Mesenchymal stem cell (in vitro differentiated cells and primary cell): ENCODE measurements around the gene SESN1.
A peak's percentile ranks its signal among the peaks of the same experiment; 100 is the strongest.

Experiments
- DNase-seq: peaks from one replicate; pipeline ENCODE4 v3.0.0-alpha.2; 2013
- H2AFZ ChIP-seq: one replicate; pipeline ENCODE4 v1.6.1; 2013; ENCODE audit warnings: low read depth, mild to moderate bottlenecking, control low read depth, inconsistent platforms, low read length, moderate library complexity
- H2AK5ac ChIP-seq: 2 replicates; pipeline ENCODE4 v1.6.1; 2013; ENCODE audit warnings: low read length, moderate library complexity, mild to moderate bottlenecking, inconsistent platforms; ENCODE audit not compliant: severe bottlenecking
- H2BK120ac ChIP-seq: one replicate; pipeline ENCODE4 v1.6.1; 2013; ENCODE audit warnings: low read depth, mild to moderate bottlenecking, inconsistent platforms, low read length, moderate library complexity
- H2BK12ac ChIP-seq, 2 experiments: one replicate each; pipeline ENCODE4 v1.6.1; 2013; ENCODE audit warnings: inconsistent platforms in 2 of 2, low read length in 2 of 2, mild to moderate bottlenecking in 2 of 2, moderate library complexity in 2 of 2, control low read depth in 1 of 2
- H2BK15ac ChIP-seq: one replicate; pipeline ENCODE4 v1.6.1; 2013; ENCODE audit warnings: mild to moderate bottlenecking, low read depth, inconsistent platforms; ENCODE audit not compliant: poor library complexity, severe bottlenecking
- H2BK5ac ChIP-seq: 2 replicates; pipeline ENCODE4 v1.6.1; 2013; ENCODE audit warnings: low read depth, mild to moderate bottlenecking, low read length, control low read depth, inconsistent platforms; ENCODE audit not compliant: poor library complexity, severe bottlenecking
- H3K14ac ChIP-seq, 2 experiments: one replicate each; pipeline ENCODE4 v1.6.1; 2013; ENCODE audit warnings: inconsistent platforms in 2 of 2, low read length in 2 of 2, control low read depth in 1 of 2, mild to moderate bottlenecking in 1 of 2, moderate library complexity in 1 of 2
- H3K18ac ChIP-seq, 2 experiments: one replicate each; pipeline ENCODE4 v1.6.1; 2013; ENCODE audit warnings: inconsistent platforms in 2 of 2, low read length in 2 of 2, control low read depth in 1 of 2, low read depth in 1 of 2, mild to moderate bottlenecking in 1 of 2
- H3K23ac ChIP-seq, 2 experiments: one replicate each; pipeline ENCODE4 v1.6.1; 2013; ENCODE audit warnings: inconsistent platforms in 2 of 2, low read length in 2 of 2, mild to moderate bottlenecking in 2 of 2, moderate library complexity in 2 of 2, control low read depth in 1 of 2
- H3K27ac ChIP-seq: 2 replicates; pipeline ENCODE4 v1.5.1; 2013; ENCODE audit warnings: mild to moderate bottlenecking, moderate library complexity, low read length, control low read depth, inconsistent platforms; ENCODE audit not compliant: poor library complexity, severe bottlenecking
- H3K27me3 ChIP-seq, 2 experiments: 2 replicates each; pipeline versions ENCODE4 v1.6.1 to v1.7.0; 2013; ENCODE audit warnings: low read length in 2 of 2, mild to moderate bottlenecking in 2 of 2, moderate library complexity in 2 of 2, control low read depth in 1 of 2, inconsistent platforms in 1 of 2; ENCODE audit not compliant: control insufficient read depth in 1 of 2, insufficient read depth in 1 of 2
- H3K36me3 ChIP-seq, 2 experiments: 2 replicates each; pipeline versions ENCODE4 v1.6.1 to v1.7.0; 2013; ENCODE audit warnings: low read length in 2 of 2, control low read depth in 1 of 2, inconsistent platforms in 1 of 2, low read depth in 1 of 2, mild to moderate bottlenecking in 1 of 2; ENCODE audit not compliant: insufficient read depth in 2 of 2, control insufficient read depth in 1 of 2
- H3K4ac ChIP-seq, 2 experiments: one replicate each; pipeline ENCODE4 v1.6.1; 2013; ENCODE audit warnings: inconsistent platforms in 2 of 2, low read length in 2 of 2, mild to moderate bottlenecking in 2 of 2, moderate library complexity in 2 of 2, control low read depth in 1 of 2, low read depth in 1 of 2
- H3K4me1 ChIP-seq: 2 replicates; pipeline ENCODE4 v1.6.1; 2013; ENCODE audit warnings: low read depth, low read length, control low read depth; ENCODE audit not compliant: control insufficient read depth, insufficient read depth
- H3K4me2 ChIP-seq: 2 replicates; pipeline ENCODE4 v1.6.1; 2013; ENCODE audit warnings: low read length, mild to moderate bottlenecking, inconsistent platforms; ENCODE audit not compliant: poor library complexity, severe bottlenecking
- H3K4me3 ChIP-seq, 2 experiments: 2 replicates each; pipeline versions ENCODE4 v1.5.1 to v1.7.0; 2013; ENCODE audit warnings: low read length in 2 of 2, mild to moderate bottlenecking in 2 of 2, control low read depth in 1 of 2, low read depth in 1 of 2; ENCODE audit not compliant: insufficient read depth in 1 of 2
- H3K79me1 ChIP-seq: replicated peaks from 2 replicates; pipeline ENCODE4 v1.6.1; 2013; ENCODE audit warnings: mild to moderate bottlenecking, control low read depth, low read length, inconsistent platforms; ENCODE audit not compliant: poor library complexity, severe bottlenecking
- H3K9ac ChIP-seq: 2 replicates; pipeline ENCODE4 v1.7.0; 2013; ENCODE audit warnings: mild to moderate bottlenecking, low read length, moderate library complexity
- H3K9me3 ChIP-seq: 2 replicates; pipeline ENCODE4 v1.7.0; 2013; ENCODE audit warnings: mild to moderate bottlenecking, low read length; ENCODE audit not compliant: control insufficient read depth
- H4K8ac ChIP-seq: one replicate; pipeline ENCODE4 v1.6.1; 2013; ENCODE audit warnings: inconsistent platforms, mild to moderate bottlenecking, low read length, moderate library complexity
- H4K91ac ChIP-seq: one replicate; pipeline ENCODE4 v1.6.1; 2013; ENCODE audit warnings: mild to moderate bottlenecking, low read length, inconsistent platforms
- WGBS: methylation state at CpG from one replicate; pipeline ENCODE4 v1.1.7; 2013; ENCODE audit warnings: mixed read lengths; 5-methylcytosine and 5-hydroxymethylcytosine counted together

Gene SESN1

GRCh38 chr6:109055771-109056235 is 38.8 kb downstream of the SESN1 start:
- H3K14ac ChIP-seq, result no peak overlapping the region
- H3K36me3 ChIP-seq, result no peaks in the 10 kb centered on the region
- no peak overlapping the region for H3K4me3 ChIP-seq
- H4K91ac ChIP-seq, result no peak overlapping the region
- H3K9ac ChIP-seq, result peak overlapping the region; percentile 45
- H2AFZ ChIP-seq, result no peak overlapping the region
- H3K23ac ChIP-seq, result no peak overlapping the region
- no peak overlapping the region for H2BK12ac ChIP-seq
- no peak overlapping the region for H4K8ac ChIP-seq
- DNase-seq, result peak; percentile 32
- H2BK5ac ChIP-seq, result no peak overlapping the region
- H3K18ac ChIP-seq, result no peak overlapping the region
- H3K4ac ChIP-seq, result no peak overlapping the region
- no peak overlapping the region for H3K4me2 ChIP-seq
- no peaks in the 10 kb centered on the region for H3K27me3 ChIP-seq
- no peak overlapping the region for H2BK120ac ChIP-seq
- H3K4me1 ChIP-seq, result peaks cover 2% of the 10 kb centered on the region
- H3K27ac ChIP-seq, result no peak overlapping the region
- 100% methylated on average over 1 of the region's 1 CpG for WGBS
- H3K9me3 ChIP-seq, result no peaks in the 10 kb centered on the region
- H2BK15ac ChIP-seq, result no peak overlapping the region
- H3K79me1 ChIP-seq, result peaks cover 14% of the 10 kb centered on the region
- no peak overlapping the region for H2AK5ac ChIP-seq

DNA sequence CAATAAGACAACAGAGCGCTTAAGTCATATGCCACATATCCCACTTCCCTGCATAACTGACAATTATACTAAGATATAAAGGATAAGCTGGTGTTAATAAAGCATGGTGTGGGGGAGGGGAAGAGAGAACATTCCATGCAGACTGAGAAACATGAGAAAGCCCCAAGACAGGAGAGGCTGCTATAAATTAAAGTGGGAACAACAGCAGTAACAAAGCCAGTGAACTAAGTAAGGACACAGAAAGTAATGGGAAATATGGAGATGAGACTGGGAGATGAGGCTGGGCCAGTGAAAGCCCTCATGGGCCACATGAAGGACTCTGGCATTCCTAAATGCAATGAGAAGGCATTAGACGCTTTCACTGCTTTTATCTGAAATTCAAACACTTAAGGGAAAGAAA is 41.3 kb downstream of the SESN1 start:
- Histone ChIP-seq H3K79me1 (peaks cover 20% of the 10 kb centered on the region), H3K27me3 (no peaks in the 10 kb centered on the region), H3K4me2 (no peak overlapping the region), H4K8ac (no peak overlapping the region), H3K27ac (no peak overlapping the region), H3K23ac (no peak overlapping the region), H3K4me3 (no peak overlapping the region), H2AFZ (no peak overlapping the region), H3K14ac (no peak overlapping the region), H3K18ac (no peak overlapping the region), H3K4me1 (peaks cover 2% of the 10 kb centered on the region), H2AK5ac (no peak overlapping the region), H2BK5ac (no peak overlapping the region), H2BK15ac (no peak overlapping the region), H3K9ac (no peak overlapping the region), H4K91ac (no peak overlapping the region), H2BK120ac (no peak overlapping the region), H2BK12ac (no peak overlapping the region), H3K4ac (no peak overlapping the region), H3K36me3 (peaks cover 0 to 5% of the 10 kb centered on the region in 2 experiments), H3K9me3 (no peaks in the 10 kb centered on the region)
- DNase-seq, result no peak
- no CpG with 5 or more reads among the region's 2 CpGs for WGBS

DNA sequence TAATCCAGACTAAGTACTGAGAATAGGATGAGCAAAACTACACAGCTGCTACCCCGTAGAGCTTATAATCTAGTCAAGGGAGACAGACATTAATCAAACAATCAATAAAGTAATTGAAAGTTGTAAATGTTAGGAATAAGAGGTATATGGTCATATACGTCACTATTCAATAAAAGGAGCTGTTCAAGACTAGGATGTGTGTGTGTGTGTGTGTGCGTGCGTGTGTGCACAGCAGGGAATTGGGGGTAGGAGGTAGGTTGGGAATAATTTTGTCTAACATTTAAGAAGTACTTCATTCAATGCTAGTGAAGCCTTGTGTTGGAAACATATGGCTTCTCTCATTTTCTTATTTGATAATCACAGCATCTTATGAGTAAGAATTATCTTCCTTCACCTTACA is 41.8 kb downstream of the SESN1 start:
- Histone ChIP-seq H3K9me3 (no peaks in the 10 kb centered on the region), H3K4me3 (no peak overlapping the region), H2BK5ac (no peak overlapping the region), H2BK12ac (no peak overlapping the region), H2AFZ (no peak overlapping the region), H4K8ac (no peak overlapping the region), H3K36me3 (peaks cover 0 to 5% of the 10 kb centered on the region in 2 experiments), H3K18ac (no peak overlapping the region), H2BK120ac (no peak overlapping the region), H3K79me1 (peaks cover 19% of the 10 kb centered on the region), H3K14ac (no peak overlapping the region), H4K91ac (no peak overlapping the region), H3K4me2 (no peak overlapping the region), H3K4me1 (peaks cover 2% of the 10 kb centered on the region), H3K27me3 (no peaks in the 10 kb centered on the region), H2BK15ac (no peak overlapping the region), H3K9ac (no peak overlapping the region), H2AK5ac (no peak overlapping the region), H3K4ac (no peak overlapping the region), H3K23ac (no peak overlapping the region), H3K27ac (no peak overlapping the region)
- DNase-seq, result no peak
- 92% methylated on average over 3 of the region's 4 CpGs for WGBS

DNA sequence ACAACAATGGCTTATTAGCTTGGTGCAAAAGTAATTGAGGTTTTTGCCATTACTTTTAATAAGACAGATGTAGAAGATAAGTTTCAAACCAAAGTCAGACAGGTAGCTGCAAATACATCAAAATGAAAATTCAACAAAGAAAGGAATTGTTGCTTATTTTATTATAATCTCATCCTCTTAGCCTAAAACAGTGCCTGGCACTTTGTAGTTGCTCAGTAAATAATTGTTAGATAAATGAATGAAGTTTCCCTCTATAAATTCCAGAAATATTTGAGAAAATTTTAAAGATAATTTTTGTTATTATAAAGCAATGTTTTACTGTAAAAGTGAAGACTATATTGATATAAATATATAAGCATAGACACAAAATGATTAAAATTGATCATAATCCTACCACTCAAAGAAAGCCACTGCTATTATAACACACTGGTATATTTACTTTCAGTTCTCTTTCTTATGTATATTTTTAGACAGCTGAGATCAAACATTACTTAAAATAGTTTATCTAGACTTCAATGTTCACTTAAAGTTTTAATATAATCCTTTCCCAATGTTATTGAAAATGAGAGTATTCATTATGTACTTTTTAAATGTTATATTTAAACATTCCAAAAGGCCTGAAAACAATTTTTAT is 42.5 kb downstream of the SESN1 start:
- DNase-seq, result no peak
- Histone ChIP-seq H3K9ac (no peak overlapping the region), H3K23ac (no peak overlapping the region), H3K4me3 (no peak overlapping the region), H3K79me1 (peaks cover 19% of the 10 kb centered on the region), H3K27me3 (no peaks in the 10 kb centered on the region), H3K27ac (no peak overlapping the region), H3K4ac (no peak overlapping the region), H3K18ac (no peak overlapping the region), H3K9me3 (no peaks in the 10 kb centered on the region), H2BK120ac (no peak overlapping the region), H3K14ac (no peak overlapping the region), H2BK15ac (no peak overlapping the region), H3K4me2 (no peak overlapping the region), H2AFZ (no peak overlapping the region), H2BK5ac (no peak overlapping the region), H3K36me3 (peaks cover 0 to 5% of the 10 kb centered on the region in 2 experiments), H2AK5ac (no peak overlapping the region), H2BK12ac (no peak overlapping the region), H3K4me1 (peaks cover 2% of the 10 kb centered on the region), H4K91ac (no peak overlapping the region), H4K8ac (no peak overlapping the region)
